ENCODE data around the gene RBFOX2.
"Not testable (repeated sequence)": the region's sequence is repeated elsewhere in the genome, so short reads cannot be mapped to it uniquely, and the experiment has no call there.

The RBFOX2 gene, protein sequence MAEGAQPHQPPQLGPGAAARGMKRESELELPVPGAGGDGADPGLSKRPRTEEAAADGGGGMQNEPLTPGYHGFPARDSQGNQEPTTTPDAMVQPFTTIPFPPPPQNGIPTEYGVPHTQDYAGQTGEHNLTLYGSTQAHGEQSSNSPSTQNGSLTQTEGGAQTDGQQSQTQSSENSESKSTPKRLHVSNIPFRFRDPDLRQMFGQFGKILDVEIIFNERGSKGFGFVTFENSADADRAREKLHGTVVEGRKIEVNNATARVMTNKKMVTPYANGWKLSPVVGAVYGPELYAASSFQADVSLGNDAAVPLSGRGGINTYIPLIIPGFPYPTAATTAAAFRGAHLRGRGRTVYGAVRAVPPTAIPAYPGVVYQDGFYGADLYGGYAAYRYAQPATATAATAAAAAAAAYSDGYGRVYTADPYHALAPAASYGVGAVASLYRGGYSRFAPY

GRCh38 chr22:36028646-36029405, at the start of gene RBFOX2:
Gene RBFOX2, minus strand, starts transcription at chr22:36028824. Its CDS starts 399 bp downstream, at chr22:36028425.
- FAIRE-seq (no peak), DNase-seq (ENCODE audit: low spot score) (peak; percentile 90)

- no peak for FAIRE-seq
Observed at GRCh38 chr22:36077271-36077670, 48.6 kb upstream of the RBFOX2 start.

GRCh38 chr22:36075724-36076123, 47.1 kb upstream of the RBFOX2 start:
- FAIRE-seq: no peak

More at GRCh38 chr22:36077271-36077670, 48.6 kb upstream of the RBFOX2 start:
- no peak for DNase-seq (ENCODE audit: low spot score)

GRCh38 chr22:36075230-36075629, 46.6 kb upstream of the RBFOX2 start:
- FAIRE-seq (no peak), DNase-seq (ENCODE audit: low spot score) (no peak)

More at GRCh38 chr22:36075724-36076123, 47.1 kb upstream of the RBFOX2 start:
- no peak for DNase-seq (ENCODE audit: low spot score)

DNA sequence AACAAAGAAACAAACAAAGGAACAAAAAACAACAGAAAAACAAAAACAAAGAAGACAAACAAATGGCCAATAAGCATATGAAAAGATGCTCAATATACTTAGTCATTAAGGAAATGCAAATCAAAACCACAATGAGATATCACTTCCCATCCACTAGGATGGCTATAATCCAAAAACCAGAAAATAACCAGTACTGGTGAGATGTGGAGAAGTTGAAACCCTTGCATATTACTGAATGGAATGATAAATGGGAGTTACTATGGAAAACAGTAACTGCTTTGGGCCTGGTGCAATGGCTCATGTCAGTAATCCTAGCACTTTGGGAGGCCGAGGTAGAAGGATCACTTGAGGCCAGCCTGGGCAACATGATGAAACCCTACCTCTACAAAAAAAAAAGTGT, 44.9 kb upstream of the RBFOX2 start:
- FAIRE-seq (no peak), DNase-seq (ENCODE audit: low spot score) (no peak)

GRCh38 chr22:36070645-36071044, 42.0 kb upstream of the RBFOX2 start:
- DNase-seq (ENCODE audit: low spot score); FAIRE-seq: not testable (repeated sequence)

- DNase-seq (ENCODE audit: low spot score) (no peak), FAIRE-seq (no peak)
Observed at GRCh38 chr22:36069368-36069767, 40.7 kb upstream of the RBFOX2 start.

- no peak for FAIRE-seq
- no peak for DNase-seq (ENCODE audit: low spot score)
Observed at GRCh38 chr22:36068776-36069344, 40.2 kb upstream of the RBFOX2 start.

- DNase-seq (ENCODE audit: low spot score) (no peak), FAIRE-seq (no peak)
Observed at GRCh38 chr22:36067235-36067558, 38.6 kb upstream of the RBFOX2 start.

- FAIRE-seq (no peak), DNase-seq (ENCODE audit: low spot score) (peak; percentile 63)
Observed at GRCh38 chr22:36065775-36066544, 37.3 kb upstream of the RBFOX2 start.

GRCh38 chr22:36065462-36065774, 36.8 kb upstream of the RBFOX2 start:
- FAIRE-seq (no peak), DNase-seq (ENCODE audit: low spot score) (no peak)

- DNase-seq (ENCODE audit: low spot score): no peak
- FAIRE-seq: no peak
Observed at GRCh38 chr22:36064358-36064757, 35.7 kb upstream of the RBFOX2 start.

DNA sequence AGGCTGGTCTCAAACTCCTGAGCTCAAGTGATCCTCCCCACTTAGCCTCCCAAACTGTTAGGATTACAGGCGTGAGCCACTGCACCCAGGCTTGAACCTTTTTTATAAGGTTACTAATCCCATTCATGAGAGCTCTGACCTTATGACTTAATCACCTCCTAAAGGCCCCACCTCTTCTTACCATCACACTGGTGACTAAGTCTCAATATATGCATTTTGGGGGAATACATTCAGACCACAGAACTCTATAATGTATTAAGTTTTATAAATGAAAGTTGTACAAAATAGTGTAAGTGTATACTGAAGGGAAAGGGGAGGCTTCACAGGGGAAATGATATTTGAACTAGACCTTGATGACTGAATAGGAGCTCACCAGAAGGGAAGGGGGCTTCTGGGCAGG, 28.4 kb upstream of the RBFOX2 start:
- peak; percentile 86 for FAIRE-seq
- peak; percentile 56 for DNase-seq (ENCODE audit: low spot score)

- FAIRE-seq: no peak
- no peak for DNase-seq (ENCODE audit: low spot score)
Observed at GRCh38 chr22:36055376-36056295, 27.0 kb upstream of the RBFOX2 start.

DNA sequence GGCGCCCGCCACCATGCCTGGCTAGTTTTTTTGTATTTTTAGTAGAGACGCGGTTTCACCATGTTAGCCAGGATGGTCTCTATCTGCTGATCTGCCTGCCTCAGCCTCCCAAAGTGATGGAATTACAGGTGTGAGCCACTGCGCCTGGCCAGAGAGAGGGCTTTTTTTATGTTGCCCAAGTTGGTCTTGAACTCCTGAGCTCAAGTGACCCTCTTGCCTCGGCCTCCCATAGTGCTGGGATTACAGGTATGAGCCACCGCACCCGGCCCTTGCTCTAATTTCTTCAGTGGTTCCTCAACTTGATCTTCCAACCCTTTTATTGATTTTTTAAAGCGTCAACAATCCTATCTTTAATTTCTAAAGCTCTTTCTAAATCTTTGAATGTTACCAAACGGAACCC, 25.8 kb upstream of the RBFOX2 start:
- not testable (repeated sequence) for DNase-seq (ENCODE audit: low spot score); FAIRE-seq

GRCh38 chr22:36053242-36054147, 24.9 kb upstream of the RBFOX2 start:
- no peak for FAIRE-seq
- DNase-seq (ENCODE audit: low spot score): no peak

- DNase-seq (ENCODE audit: low spot score): peak; percentile 69
- FAIRE-seq: peak; percentile 44
Observed at GRCh38 chr22:36052505-36052941, 23.9 kb upstream of the RBFOX2 start.

GRCh38 chr22:36049678-36049997, 21.0 kb upstream of the RBFOX2 start:
- no peak for DNase-seq (ENCODE audit: low spot score)

GRCh38 chr22:36048911-36049677, 20.5 kb upstream of the RBFOX2 start:
- FAIRE-seq: no peak
- DNase-seq (ENCODE audit: low spot score): no peak

More at GRCh38 chr22:36049678-36049997, 21.0 kb upstream of the RBFOX2 start:
- FAIRE-seq: no peak
